Measurements from ENCODE around the gene TBX2. TPM values are rescaled to one million over a fixed set of nuclear protein-coding genes. Genes with fewer than 3 reads are reported as not detected.

Gene TBX2
- total and polyA plus RNA-seq, 2 of the 13 experiments (the other 11 are each of a cell fraction or from before 2014, with no cell fraction given), result 2.8 to 15.3 TPM

DNA sequence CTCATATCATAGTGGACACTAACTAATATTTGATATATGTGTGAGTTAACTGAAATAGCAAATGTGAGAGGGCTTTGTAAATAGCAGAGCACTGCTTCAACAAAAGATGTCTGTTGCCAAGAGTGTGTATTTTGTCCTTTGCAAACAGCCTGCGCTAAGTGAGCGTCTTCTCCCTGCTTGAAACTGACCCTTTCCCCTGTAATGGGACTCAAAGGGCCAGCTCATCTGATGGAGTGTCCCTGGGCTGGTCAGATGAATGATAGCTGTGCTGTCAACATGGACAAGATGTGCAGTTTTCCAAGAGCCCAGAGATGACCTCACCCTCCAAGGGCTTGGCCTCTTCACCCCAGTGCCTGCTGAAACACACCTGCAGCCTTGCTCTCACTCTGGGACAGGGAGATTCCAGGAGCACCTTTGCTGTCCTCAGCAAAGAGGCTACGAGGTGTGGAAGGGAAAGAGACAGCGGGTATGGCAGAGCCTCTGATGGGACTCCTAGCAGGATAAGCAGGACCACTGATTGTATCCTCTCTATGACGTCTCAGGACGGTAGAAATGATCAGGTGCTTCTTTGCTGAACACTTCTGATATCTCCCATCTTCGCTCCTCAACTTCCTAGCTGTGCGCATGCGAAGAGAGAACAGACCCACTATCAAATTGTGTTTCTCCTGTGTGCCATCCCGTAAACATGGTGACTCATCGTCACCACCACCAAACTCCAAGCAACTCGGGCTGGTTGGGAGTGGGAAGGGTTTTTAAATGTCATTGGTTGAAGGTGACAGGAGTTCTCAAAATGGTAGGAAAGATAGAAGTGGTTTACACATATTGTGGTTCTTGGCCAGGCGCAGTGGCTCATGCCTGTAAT lies 35.8 kb upstream of the TBX2 start (continued):
- no peak for TF ChIP-seq GPN1 (CRISPR knock-in tag; IDR thresholded peaks at IDR 0.05; ENCODE audit: borderline replicate concordance)
- TF ChIP-seq ZNF331 (CRISPR knock-in tag; IDR thresholded peaks at IDR 0.05), result peak; percentile 81
- no peak for TF ChIP-seq ZNF879 (CRISPR knock-in tag; IDR thresholded peaks at IDR 0.05)
- peak; percentile 59; the same call in 1 of the 2 replicates for TF ChIP-seq ERF (CRISPR knock-in tag; IDR thresholded peaks at IDR 0.05)
- peak; percentile 69; the same call in 1 of the 2 replicates for TF ChIP-seq ZNF580 (CRISPR knock-in tag; IDR thresholded peaks at IDR 0.05; ENCODE audit: borderline replicate concordance, low read depth)
- TF ChIP-seq SMAD3 (CRISPR knock-in tag; IDR thresholded peaks at IDR 0.05), result peak; percentile 68
- no peak for TF ChIP-seq PRMT3 (CRISPR knock-in tag; IDR thresholded peaks at IDR 0.05; ENCODE audit: borderline replicate concordance, low read depth)
- TF ChIP-seq NR1H2 (CRISPR knock-in tag; IDR thresholded peaks at IDR 0.05; ENCODE audit: borderline replicate concordance, low read depth), result no peak
- no peak for TF ChIP-seq ZBTB40 (IDR thresholded peaks at IDR 0.05)
- TF ChIP-seq ZBTB40 (CRISPR knock-in tag; IDR thresholded peaks at IDR 0.05), result no peak
- peak; percentile 47; the same call in 1 of the 2 replicates for TF ChIP-seq HNF1B (CRISPR knock-in tag; IDR thresholded peaks at IDR 0.05)
- TF ChIP-seq CCAR2 (optimal IDR thresholded peaks at IDR 0.05; ENCODE audit: low read depth, low read length), result no peak
- TF ChIP-seq, protein P1, sequence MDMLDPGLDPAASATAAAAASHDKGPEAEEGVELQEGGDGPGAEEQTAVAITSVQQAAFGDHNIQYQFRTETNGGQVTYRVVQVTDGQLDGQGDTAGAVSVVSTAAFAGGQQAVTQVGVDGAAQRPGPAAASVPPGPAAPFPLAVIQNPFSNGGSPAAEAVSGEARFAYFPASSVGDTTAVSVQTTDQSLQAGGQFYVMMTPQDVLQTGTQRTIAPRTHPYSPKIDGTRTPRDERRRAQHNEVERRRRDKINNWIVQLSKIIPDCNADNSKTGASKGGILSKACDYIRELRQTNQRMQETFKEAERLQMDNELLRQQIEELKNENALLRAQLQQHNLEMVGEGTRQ (IDR thresholded peaks at IDR 0.05; ENCODE audit: low read depth, low read length), result no peak
- TF ChIP-seq, protein P1 (CRISPR knock-in tag; IDR thresholded peaks at IDR 0.05; ENCODE audit: borderline replicate concordance), result no peak
- no peak; the same call in 1 of the 2 replicates for TF ChIP-seq STAT5B (CRISPR knock-in tag; IDR thresholded peaks at IDR 0.05)
- peak; percentile 31; the same call in 1 of the 2 replicates for TF ChIP-seq FOXK1 (CRISPR knock-in tag; IDR thresholded peaks at IDR 0.05; ENCODE audit: borderline replicate concordance, low read depth)
